B cell (primary cell): ENCODE data around the gene CANT1. TPM values are rescaled to one million over a fixed set of nuclear protein-coding genes. Genes with fewer than 3 reads are reported as not detected.

ENCODE experiments used
- ATAC-seq: fragments of 200-7000 bp; cut with Tn5 transposase; one replicate; pipeline ENCODE4 v1.10.0; 2021; ENCODE audit warnings: low read depth, mild to moderate bottlenecking, moderate number of reproducible peaks, moderate library complexity
- CTCF ChIA-PET: fragments of 350-600 bp; sonication (Branson Sonifier 250); formaldehyde crosslinking; loops from one replicate; lab custom pipeline; 2021; ENCODE audit warnings: antibody characterized with exemption, inconsistent platforms; lab: Charles Lee
- POLR2A ChIA-PET: fragments of 350-600 bp; sonication (Branson Sonifier 250); formaldehyde crosslinking; loops from one replicate; lab custom pipeline; 2021; ENCODE audit warnings: antibody characterized with exemption; lab: Charles Lee
- DNase-seq: peaks from one replicate; pipeline ENCODE4 v3.0.0; 2013
- H2AFZ ChIP-seq: 2 replicates; pipeline ENCODE4 v1.6.1; 2012; ENCODE audit warnings: mild to moderate bottlenecking, low read depth, low read length; ENCODE audit not compliant: insufficient read depth, poor library complexity, severe bottlenecking
- H3K27ac ChIP-seq, 2 donors: 1 replicate in 1 of 2; 2 replicates in 1 of 2; pipeline ENCODE4 v1.5.1; 2012 to 2013; ENCODE audit warnings: low read length in 2 of 2, mild to moderate bottlenecking in 2 of 2, moderate library complexity in 1 of 2
- H3K27me3 ChIP-seq, 4 experiments: fragments of 200-600 bp in 1 of 4; sonication (generic) in 1 of 4; replicated peaks in 1 of 4; 1 replicate in 2 of 4; 2 replicates in 2 of 4; pipeline versions ENCODE4 v1.6.1 to v1.7.0; 2013 to 2016; ENCODE audit warnings: low read length in 3 of 4, mild to moderate bottlenecking in 2 of 4, mixed read lengths in 1 of 4, moderate library complexity in 1 of 4; ENCODE audit not compliant: insufficient read depth in 4 of 4, control insufficient read depth in 3 of 4; ENCODE audit errors: control extremely low read depth in 1 of 4
- H3K36me3 ChIP-seq, 2 experiments: replicated peaks in 1 of 2; 1 replicate in 1 of 2; 2 replicates in 1 of 2; pipeline versions ENCODE4 v1.6.1 to v1.7.1; 2013; ENCODE audit warnings: low read length in 1 of 2; ENCODE audit not compliant: insufficient read depth in 2 of 2, control insufficient read depth in 1 of 2; ENCODE audit errors: control extremely low read depth in 1 of 2, extremely low read depth in 1 of 2
- H3K4me1 ChIP-seq, 2 donors: fragments of 200-600 bp in 1 of 2; sonication (generic) in 1 of 2; 1 replicate in 1 of 2; 2 replicates in 1 of 2; pipeline versions ENCODE4 v1.5.1 to v1.6.1; 2013 to 2017; ENCODE audit warnings: low read length in 2 of 2; ENCODE audit not compliant: control insufficient read depth in 2 of 2, insufficient read depth in 2 of 2
- H3K4me2 ChIP-seq: replicated peaks from 2 replicates; pipeline ENCODE3; 2012; ENCODE audit warnings: mild to moderate bottlenecking, low read depth, low read length; ENCODE audit not compliant: poor library complexity, severe bottlenecking
- H3K4me3 ChIP-seq, 5 experiments: fragments of 200-600 bp in 1 of 5; sonication (generic) in 1 of 5; 1 replicate in 3 of 5; 2 replicates in 2 of 5; pipeline versions ENCODE4 v1.5.1 to v1.7.0; 2011 to 2016; ENCODE audit warnings: low read length in 4 of 5, mild to moderate bottlenecking in 4 of 5, low read depth in 2 of 5, control low read depth in 1 of 5, moderate library complexity in 1 of 5; ENCODE audit not compliant: insufficient read depth in 1 of 5; ENCODE audit errors: control extremely low read depth in 1 of 5, extremely low read depth in 1 of 5
- H3K79me2 ChIP-seq: fragments of 200-600 bp; sonication (generic); one replicate; pipeline ENCODE4 v1.6.0; 2016; ENCODE audit warnings: low read length; ENCODE audit not compliant: control insufficient read depth, insufficient read depth
- H3K9ac ChIP-seq: fragments of 200-600 bp; sonication (generic); 2 replicates; pipeline ENCODE4 v1.6.1; 2017; ENCODE audit warnings: mild to moderate bottlenecking, low read length, moderate library complexity
- H3K9me3 ChIP-seq, 3 donors: one replicate each; pipeline versions ENCODE4 v1.6.1 to v1.7.1; 2013; ENCODE audit warnings: low read length in 2 of 3; ENCODE audit not compliant: control insufficient read depth in 2 of 3, insufficient read depth in 1 of 3; ENCODE audit errors: control extremely low read depth in 1 of 3
- H4K20me1 ChIP-seq: 2 replicates; pipeline ENCODE4 v1.6.0; 2012; ENCODE audit warnings: mild to moderate bottlenecking, low read length; ENCODE audit not compliant: insufficient read depth, control insufficient read depth, poor library complexity, severe bottlenecking
- H3K27ac Mint-ChIP-seq: one replicate; pipeline ENCODE4 v1.8.0; 2021; ENCODE audit warnings: mixed read lengths
- H3K27me3 Mint-ChIP-seq: one replicate; pipeline ENCODE4 v1.8.0; 2021; ENCODE audit warnings: mixed read lengths
- H3K4me1 Mint-ChIP-seq: one replicate; pipeline ENCODE4 v1.8.0; 2021; ENCODE audit warnings: mixed read lengths
- H3K4me3 Mint-ChIP-seq: one replicate; pipeline ENCODE4 v1.8.0; 2021; ENCODE audit warnings: mixed read lengths
- H3K9me3 Mint-ChIP-seq: one replicate; pipeline ENCODE4 v1.8.0; 2022; ENCODE audit warnings: mixed read lengths; ENCODE audit not compliant: insufficient read depth
- CTCF ChIP-seq: fragments of 200-600 bp; IDR thresholded peaks from one replicate; pipeline ENCODE4 v1.8.0; 2022; ENCODE audit warnings: antibody characterized with exemption, mild to moderate bottlenecking
- EZH2 ChIP-seq: IDR thresholded peaks from 2 replicates; pipeline ENCODE4 v1.6.1; 2012; ENCODE audit warnings: borderline replicate concordance, low read depth, mild to moderate bottlenecking, moderate library complexity, low read length; ENCODE audit not compliant: insufficient read depth, poor library complexity, severe bottlenecking
- WGBS: methylation state at CpG from one replicate; pipeline ENCODE4 v1.1.5; 2013; ENCODE audit warnings: missing lambda C conversion rate; ENCODE audit not compliant: insufficient coverage; 5-methylcytosine and 5-hydroxymethylcytosine counted together
- intact Hi-C: fragments of 100-400 bp; cut with micrococcal nuclease; formaldehyde crosslinking; loops from one replicate; pipeline ENCODE4 v1.10.0; 2022
- polyA plus RNA-seq: library from polyadenylated mRNA; depleted of rRNA; stranded (reverse); fragments of >200 nt; gene quantifications from 2 replicates; pipeline ENCODE4 v1.2.3, GENCODE V29; 2012
- total RNA-seq, 2 donors: library from RNA; stranded (reverse); fragments of 120-200 nt in 1 of 2; gene quantifications; 1 replicate in 1 of 2; 2 replicates in 1 of 2; pipeline versions ENCODE4 v1.2.3 to v1.2.4, GENCODE V29; 2013 to 2022

Gene CANT1
- total and polyA plus RNA-seq, 2 donors (not counting 1 experiment from before 2014, with no cell fraction given), result 17.3 to 44.2 TPM

- Histone ChIP-seq H2AFZ (no peak overlapping the region), H3K27me3 (no peaks in the 10 kb centered on the region), H3K9me3 (no peaks in the 10 kb centered on the region), H3K27ac (no peak overlapping the region), H3K4me1 (no peaks in the 10 kb centered on the region), H3K9ac (no peak overlapping the region), H3K79me2 (peaks cover 7% of the 10 kb centered on the region), H3K4me3 (no peak overlapping the region), H3K4me2 (no peak overlapping the region), H4K20me1 (peaks cover 55% of the 10 kb centered on the region), H3K36me3 (peaks cover 0 to 67% of the 10 kb centered on the region in 2 experiments)
- no peak for DNase-seq
- ATAC-seq, result no peak
- H3K4me1 Mint-ChIP-seq, result peaks cover 3% of the 10 kb centered on the region
- 97% methylated on average over 22 of the region's 22 CpGs for WGBS
- H3K27me3 Mint-ChIP-seq, result no peaks in the 10 kb centered on the region
- intact Hi-C loops, result loop anchor here (10.0 kb wide), 1 partner anchor 51 kb away; no protein-coding TSS in a partner anchor
- ChIA-PET POLR2A (no interaction called here), CTCF (interaction anchor here (1.0 to 1.5 kb wide), 5 partner anchors 9 to 32 kb away, joined by 3 to 5 read pairs (median 3); no protein-coding TSS in a partner anchor)
- H3K9me3 Mint-ChIP-seq, result no peaks in the 10 kb centered on the region
- no peak overlapping the region for H3K27ac Mint-ChIP-seq
- TF ChIP-seq EZH2 (no peak), CTCF (no peak)
- H3K4me3 Mint-ChIP-seq, result no peak overlapping the region
Measured at GRCh38 chr17:78993981-78994671, 15.4 kb downstream of the CANT1 start.
